Measurements from ENCODE around the gene WDR46.
A peak's percentile ranks its signal among the peaks of the same experiment; 100 is the strongest.

GRCh38 chr6:33279971-33280511 is 9.0 kb downstream of the WDR46 start:
- TF ChIP-seq CTCF (IDR thresholded peaks at IDR 0.05; ENCODE audit: insufficient read depth, low read length) = peak; percentile 44
- TF ChIP-seq POLR2AphosphoS5 (IDR thresholded peaks at IDR 0.05; ENCODE audit: low read depth) = no peak
- no peak for TF ChIP-seq REST (IDR thresholded peaks at IDR 0.05; ENCODE audit: insufficient replicate concordance, low read depth)
- TF ChIP-seq GABPA (IDR thresholded peaks at IDR 0.05; ENCODE audit: low read depth) = no peak
- no peak for TF ChIP-seq SPI1 (IDR thresholded peaks at IDR 0.05; ENCODE audit: borderline replicate concordance, low read depth)

Measured in HL-60 (cell line).